SU-DHL-6 (cell line): ENCODE results near the gene ITFG2.

Source experiments
- H2AFZ ChIP-seq: fragments of 200-600 bp; sonication (generic); 2 replicates; pipeline ENCODE4 v1.6.1; 2014; ENCODE audit warnings: low read depth, mild to moderate bottlenecking, moderate library complexity, mixed read lengths, antibody characterized with exemption, low read length; ENCODE audit not compliant: severe bottlenecking
- H3F3A ChIP-seq: fragments of 200-600 bp; shearing (Covaris generic); 2 replicates; pipeline ENCODE4 v1.6.0; 2016; ENCODE audit warnings: antibody characterized with exemption, mild to moderate bottlenecking; ENCODE audit not compliant: insufficient read depth
- H3K27ac ChIP-seq: fragments of 200-600 bp; sonication (generic); 2 replicates; pipeline ENCODE4 v1.5.1; 2016; ENCODE audit warnings: low read depth, mild to moderate bottlenecking, low read length, moderate library complexity, mixed read lengths
- H3K27me3 ChIP-seq: fragments of 200-600 bp; sonication (generic), shearing (Covaris generic); 2 replicates; pipeline ENCODE4 v1.6.0; 2014; ENCODE audit warnings: mild to moderate bottlenecking, low read length
- H3K36me3 ChIP-seq: fragments of 200-600 bp; sonication (generic); 2 replicates; pipeline ENCODE4 v1.6.1; 2014; ENCODE audit warnings: mild to moderate bottlenecking, low read length, mixed read lengths
- H3K4me2 ChIP-seq: fragments of 300-600, 200-600 bp; shearing (Covaris generic), sonication (generic); 2 replicates; pipeline ENCODE4 v1.6.0; 2014; ENCODE audit warnings: low read length, low read depth, mild to moderate bottlenecking; ENCODE audit not compliant: poor library complexity, severe bottlenecking
- H3K4me3 ChIP-seq: fragments of 200-600 bp; sonication (generic); 2 replicates; pipeline ENCODE4 v1.5.1; 2014; ENCODE audit warnings: antibody characterized with exemption, low read length, mild to moderate bottlenecking, mixed read lengths; ENCODE audit not compliant: insufficient read depth, poor library complexity, severe bottlenecking
- H3K79me2 ChIP-seq: fragments of 200-600 bp; sonication (generic); 2 replicates; pipeline ENCODE4 v1.6.1; 2014; ENCODE audit warnings: mild to moderate bottlenecking, low read length, moderate library complexity; ENCODE audit not compliant: insufficient read depth
- H3K9ac ChIP-seq: fragments of 200-600 bp; sonication (generic); 2 replicates; pipeline ENCODE4 v1.7.0; 2014; ENCODE audit warnings: mild to moderate bottlenecking, low read length
- H3K9me2 ChIP-seq: fragments of 200-600 bp; sonication (generic); replicated peaks from 2 replicates; pipeline ENCODE4 v1.6.1; 2014; ENCODE audit warnings: low read length; ENCODE audit not compliant: insufficient read depth
- H3K9me3 ChIP-seq: fragments of 200-600 bp; sonication (generic); 2 replicates; pipeline ENCODE4 v1.6.1; 2014; ENCODE audit warnings: low read length, mixed read lengths; ENCODE audit not compliant: insufficient read depth
- H4K20me1 ChIP-seq: fragments of 200-600 bp; sonication (generic); 2 replicates; pipeline ENCODE4 v1.6.1; 2014; ENCODE audit warnings: low read depth, mild to moderate bottlenecking, antibody characterized with exemption, low read length, moderate library complexity, mixed read lengths
- CTCF ChIP-seq: fragments of 200-600 bp; sonication (generic); IDR thresholded peaks from one replicate; pipeline ENCODE4 v1.5.1; 2017; ENCODE audit warnings: antibody characterized with exemption, mild to moderate bottlenecking, low read length, moderate library complexity; ENCODE audit not compliant: insufficient read depth, poor library complexity, severe bottlenecking
- EZH2phosphoT487 ChIP-seq: fragments of 200-600 bp; sonication (generic), shearing (Covaris generic); conservative IDR thresholded peaks from 2 replicates; pipeline ENCODE4 v1.6.1; 2018; ENCODE audit warnings: mild to moderate bottlenecking, antibody characterized with exemption, low read length, moderate library complexity, mixed read lengths

The ITFG2 gene

GRCh38 chr12:2833327-2833726 lies 20.9 kb downstream of the ITFG2 start:
- Histone ChIP-seq H3K4me3 (no peak overlapping the region), H3K79me2 (no peaks in the 10 kb centered on the region), H3K9me3 (no peaks in the 10 kb centered on the region), H3K4me2 (no peak overlapping the region), H3K27ac (no peak overlapping the region), H3F3A (no peaks in the 10 kb centered on the region), H3K36me3 (no peaks in the 10 kb centered on the region), H3K9me2 (no peaks in the 10 kb centered on the region), H3K9ac (no peak overlapping the region), H3K27me3 (no peaks in the 10 kb centered on the region), H4K20me1 (no peaks in the 10 kb centered on the region), H2AFZ (no peak overlapping the region)
- TF ChIP-seq EZH2phosphoT487, result no peak
- no peak for TF ChIP-seq CTCF

GRCh38 chr12:2833810-2834209 lies 21.3 kb downstream of the ITFG2 start:
- no peaks in the 10 kb centered on the region for H3K79me2 ChIP-seq
- no peak overlapping the region for H3K4me2 ChIP-seq
- no peaks in the 10 kb centered on the region for H3K36me3 ChIP-seq
- no peak for TF ChIP-seq EZH2phosphoT487
- TF ChIP-seq CTCF, result no peak
- H3K27me3 ChIP-seq, result no peaks in the 10 kb centered on the region
- no peaks in the 10 kb centered on the region for H3F3A ChIP-seq
- H3K9me3 ChIP-seq, result no peaks in the 10 kb centered on the region
- no peaks in the 10 kb centered on the region for H4K20me1 ChIP-seq
- no peak overlapping the region for H3K9ac ChIP-seq
- H3K4me3 ChIP-seq, result no peak overlapping the region
- no peaks in the 10 kb centered on the region for H3K9me2 ChIP-seq
- no peak overlapping the region for H2AFZ ChIP-seq
- no peak overlapping the region for H3K27ac ChIP-seq

GRCh38 chr12:2834581-2835491 lies 22.4 kb downstream of the ITFG2 start, which contains the start of gene NRIP2:
Gene NRIP2 (minus strand): TSS chr12:2835035. CDS start chr12:2834983, 52 bp downstream.
- H3K9ac ChIP-seq, result no peak within 1 kb of the TSS
- H3K36me3 ChIP-seq, result no peaks in the 10 kb centered on the region
- H3K27me3 ChIP-seq, result no peaks in the 10 kb centered on the region
- no peak within 1 kb of the TSS for H2AFZ ChIP-seq
- H3K9me2 ChIP-seq, result no peaks in the 10 kb centered on the region
- no peak for TF ChIP-seq CTCF
- no peak for TF ChIP-seq EZH2phosphoT487
- H3K4me2 ChIP-seq, result no peak within 1 kb of the TSS
- H3K4me3 ChIP-seq, result no peak within 1 kb of the TSS
- no peak within 1 kb of the TSS for H3K27ac ChIP-seq
- no peaks in the 10 kb centered on the region for H3F3A ChIP-seq
- no peaks in the 10 kb centered on the region for H3K9me3 ChIP-seq
- H4K20me1 ChIP-seq, result no peaks in the 10 kb centered on the region
- no peaks in the 10 kb centered on the region for H3K79me2 ChIP-seq
